HG03196 (cell line): ENCODE data around the gene CDK6.
"Not testable (repeated sequence)": the region's sequence is repeated elsewhere in the genome, so short reads cannot be mapped to it uniquely, and the experiment has no call there.

Source experiments
- ATAC-seq: cut with Tn5 transposase; IDR thresholded peaks from one replicate; pipeline ENCODE4 v1.9.1; 2021; ENCODE audit not compliant: unreplicated experiment

The CDK6 gene

GRCh38 chr7:92604517-92604916 is 231.9 kb downstream of the CDK6 start:
- not testable (repeated sequence) for ATAC-seq

GRCh38 chr7:92603089-92603445 is 233.3 kb downstream of the CDK6 start:
- no peak for ATAC-seq

GRCh38 chr7:92602352-92603088 is 233.9 kb downstream of the CDK6 start:
- ATAC-seq: no peak

GRCh38 chr7:92598310-92598981 is 237.9 kb downstream of the CDK6 start:
- ATAC-seq: no peak

- no peak for ATAC-seq
Measured at GRCh38 chr7:92595281-92595680, 241.1 kb downstream of the CDK6 start.

GRCh38 chr7:92594746-92595145 is 241.6 kb downstream of the CDK6 start:
- no peak for ATAC-seq

GRCh38 chr7:92590711-92591310 is 245.6 kb downstream of the CDK6 start:
- ATAC-seq: no peak

- ATAC-seq: no peak
Measured at GRCh38 chr7:92589056-92589455, 247.3 kb downstream of the CDK6 start.

GRCh38 chr7:92588561-92588960 is 247.8 kb downstream of the CDK6 start:
- no peak for ATAC-seq

- ATAC-seq: no peak
Measured at GRCh38 chr7:92586841-92587240, 249.5 kb downstream of the CDK6 start.

- ATAC-seq: no peak
Measured at GRCh38 chr7:92586403-92586802, 250.0 kb downstream of the CDK6 start.

GRCh38 chr7:92584953-92585352 is 251.4 kb downstream of the CDK6 start:
- ATAC-seq: no peak

GRCh38 chr7:92582948-92583347 is 253.4 kb downstream of the CDK6 start:
- ATAC-seq: no peak

- no peak for ATAC-seq
Measured at GRCh38 chr7:92576296-92576695, 260.1 kb downstream of the CDK6 start.

GRCh38 chr7:92569137-92569536 is 267.2 kb downstream of the CDK6 start:
- no peak for ATAC-seq

GRCh38 chr7:92567460-92567859 is 268.9 kb downstream of the CDK6 start:
- ATAC-seq: no peak

- no peak for ATAC-seq
Measured at GRCh38 chr7:92563345-92563744, 273.0 kb downstream of the CDK6 start.

- no peak for ATAC-seq
Measured at GRCh38 chr7:92560602-92561001, 275.8 kb downstream of the CDK6 start.

GRCh38 chr7:92557808-92558362 is 278.5 kb downstream of the CDK6 start:
- no peak for ATAC-seq

- no peak for ATAC-seq
Measured at GRCh38 chr7:92557249-92557648, 279.1 kb downstream of the CDK6 start.
